Esophagus muscularis mucosa (tissue), 3 donors: ENCODE measurements around the gene ZNF638.

Experiments used
- POLR2AphosphoS5 ChIP-seq, 2 donors: sonication (generic); formaldehyde crosslinking; IDR thresholded peaks; one replicate each; pipeline ENCODE4 v1.6.1; 2017; ENCODE audit warnings: antibody characterized with exemption in 2 of 2
- TF ChIP-seq, protein P1 (sequence below), 3 experiments: fragments of 200-600 bp in 2 of 3; fragments of 450-650 bp in 1 of 3; sonication (generic) in 2 of 3; IDR thresholded peaks; one replicate each; pipeline ENCODE4 v1.5.1; 2017 to 2019; ENCODE audit warnings: antibody characterized with exemption in 3 of 3, mild to moderate bottlenecking in 2 of 3, moderate library complexity in 1 of 3

DNA sequence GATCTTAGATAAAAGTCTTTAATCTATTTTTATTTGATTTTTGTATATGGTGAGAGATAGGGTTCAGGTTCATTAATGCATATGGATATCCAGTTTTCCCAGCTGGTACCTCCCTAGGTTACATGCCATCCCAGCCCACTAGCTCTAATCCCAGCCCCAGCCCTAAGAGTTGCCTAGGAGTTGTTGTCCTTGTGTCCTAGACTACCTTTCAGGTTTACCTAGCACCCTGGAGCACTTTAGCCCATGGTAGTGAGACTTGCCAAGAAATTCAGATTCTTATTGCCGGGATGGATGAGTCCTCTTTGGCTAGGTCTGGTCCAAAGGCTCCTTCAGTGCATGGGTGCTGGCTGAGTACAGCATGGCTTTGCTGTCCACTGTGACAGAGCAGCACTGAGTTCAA lies 40.5 kb downstream of the ZNF638 start:
- TF ChIP-seq, protein P1, sequence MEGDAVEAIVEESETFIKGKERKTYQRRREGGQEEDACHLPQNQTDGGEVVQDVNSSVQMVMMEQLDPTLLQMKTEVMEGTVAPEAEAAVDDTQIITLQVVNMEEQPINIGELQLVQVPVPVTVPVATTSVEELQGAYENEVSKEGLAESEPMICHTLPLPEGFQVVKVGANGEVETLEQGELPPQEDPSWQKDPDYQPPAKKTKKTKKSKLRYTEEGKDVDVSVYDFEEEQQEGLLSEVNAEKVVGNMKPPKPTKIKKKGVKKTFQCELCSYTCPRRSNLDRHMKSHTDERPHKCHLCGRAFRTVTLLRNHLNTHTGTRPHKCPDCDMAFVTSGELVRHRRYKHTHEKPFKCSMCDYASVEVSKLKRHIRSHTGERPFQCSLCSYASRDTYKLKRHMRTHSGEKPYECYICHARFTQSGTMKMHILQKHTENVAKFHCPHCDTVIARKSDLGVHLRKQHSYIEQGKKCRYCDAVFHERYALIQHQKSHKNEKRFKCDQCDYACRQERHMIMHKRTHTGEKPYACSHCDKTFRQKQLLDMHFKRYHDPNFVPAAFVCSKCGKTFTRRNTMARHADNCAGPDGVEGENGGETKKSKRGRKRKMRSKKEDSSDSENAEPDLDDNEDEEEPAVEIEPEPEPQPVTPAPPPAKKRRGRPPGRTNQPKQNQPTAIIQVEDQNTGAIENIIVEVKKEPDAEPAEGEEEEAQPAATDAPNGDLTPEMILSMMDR (IDR thresholded peaks at IDR 0.05) = no peak
- no peak for TF ChIP-seq POLR2AphosphoS5 (IDR thresholded peaks at IDR 0.05)
